GM12873 (cell line): ENCODE results near the gene CAPN15.

Experiments used
- TF ChIP-seq, protein P1 (sequence below): IDR thresholded peaks from 2 replicates; pipeline ENCODE4 v1.5.1; 2012; ENCODE audit warnings: low read depth, mild to moderate bottlenecking, moderate library complexity, low read length, control low read depth; ENCODE audit not compliant: insufficient read depth; ENCODE audit errors: missing control alignments

Gene CAPN15

DNA sequence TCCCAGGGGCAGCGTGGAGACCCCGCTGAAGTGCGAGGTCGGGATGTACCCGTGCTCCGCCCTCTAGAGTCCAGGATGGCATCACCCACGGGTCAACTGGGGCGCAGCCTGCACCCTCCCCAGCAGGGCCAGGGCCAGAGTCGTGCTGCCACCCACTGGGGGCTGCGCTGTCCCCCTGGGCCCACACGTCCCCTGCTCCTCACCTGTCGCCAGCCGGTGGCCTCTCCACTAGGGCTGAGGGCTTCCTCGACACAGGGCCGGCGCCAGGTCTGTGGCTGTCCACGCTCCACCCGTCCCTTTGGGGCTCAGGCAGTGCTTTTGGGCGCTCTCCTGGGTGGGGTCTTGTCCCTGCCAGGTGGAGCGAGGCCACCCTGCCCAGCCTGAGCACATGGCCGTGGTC, 21.1 kb downstream of the CAPN15 start:
- TF ChIP-seq, protein P1, sequence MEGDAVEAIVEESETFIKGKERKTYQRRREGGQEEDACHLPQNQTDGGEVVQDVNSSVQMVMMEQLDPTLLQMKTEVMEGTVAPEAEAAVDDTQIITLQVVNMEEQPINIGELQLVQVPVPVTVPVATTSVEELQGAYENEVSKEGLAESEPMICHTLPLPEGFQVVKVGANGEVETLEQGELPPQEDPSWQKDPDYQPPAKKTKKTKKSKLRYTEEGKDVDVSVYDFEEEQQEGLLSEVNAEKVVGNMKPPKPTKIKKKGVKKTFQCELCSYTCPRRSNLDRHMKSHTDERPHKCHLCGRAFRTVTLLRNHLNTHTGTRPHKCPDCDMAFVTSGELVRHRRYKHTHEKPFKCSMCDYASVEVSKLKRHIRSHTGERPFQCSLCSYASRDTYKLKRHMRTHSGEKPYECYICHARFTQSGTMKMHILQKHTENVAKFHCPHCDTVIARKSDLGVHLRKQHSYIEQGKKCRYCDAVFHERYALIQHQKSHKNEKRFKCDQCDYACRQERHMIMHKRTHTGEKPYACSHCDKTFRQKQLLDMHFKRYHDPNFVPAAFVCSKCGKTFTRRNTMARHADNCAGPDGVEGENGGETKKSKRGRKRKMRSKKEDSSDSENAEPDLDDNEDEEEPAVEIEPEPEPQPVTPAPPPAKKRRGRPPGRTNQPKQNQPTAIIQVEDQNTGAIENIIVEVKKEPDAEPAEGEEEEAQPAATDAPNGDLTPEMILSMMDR, result no peak

DNA sequence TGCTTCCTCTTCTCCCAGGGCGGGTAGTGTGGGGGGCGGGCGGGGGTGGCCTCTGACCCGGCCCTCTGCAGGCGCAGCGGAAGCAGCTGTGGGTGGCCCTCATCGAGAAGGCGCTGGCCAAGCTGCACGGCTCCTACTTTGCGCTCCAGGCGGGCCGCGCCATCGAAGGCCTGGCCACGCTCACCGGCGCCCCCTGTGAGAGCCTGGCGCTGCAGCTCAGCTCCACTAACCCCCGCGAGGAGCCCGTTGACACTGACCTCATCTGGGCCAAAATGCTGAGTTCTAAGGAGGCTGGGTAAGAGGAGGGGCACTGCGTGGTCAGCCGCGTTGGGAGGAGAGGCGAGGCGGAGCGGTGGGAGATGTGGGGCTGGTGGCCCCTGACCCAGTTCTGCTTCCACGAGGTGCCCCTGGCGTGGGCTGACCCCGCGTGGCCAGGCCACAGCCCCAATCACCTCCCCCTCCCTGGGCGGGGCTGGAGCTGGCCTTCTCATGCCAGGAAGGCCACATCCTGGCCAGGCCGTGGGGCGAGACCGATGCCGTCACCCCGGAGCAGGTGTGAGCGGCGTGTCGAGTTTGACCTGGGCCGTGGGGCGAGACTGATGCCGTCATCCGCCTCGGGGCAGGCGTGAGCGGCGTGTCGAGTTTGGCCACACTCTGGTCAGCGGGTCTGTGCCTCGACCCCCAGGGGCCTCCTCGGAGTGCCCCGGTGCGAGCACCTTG, 22.2 kb downstream of the CAPN15 start:
- TF ChIP-seq, protein P1, result no peak

DNA sequence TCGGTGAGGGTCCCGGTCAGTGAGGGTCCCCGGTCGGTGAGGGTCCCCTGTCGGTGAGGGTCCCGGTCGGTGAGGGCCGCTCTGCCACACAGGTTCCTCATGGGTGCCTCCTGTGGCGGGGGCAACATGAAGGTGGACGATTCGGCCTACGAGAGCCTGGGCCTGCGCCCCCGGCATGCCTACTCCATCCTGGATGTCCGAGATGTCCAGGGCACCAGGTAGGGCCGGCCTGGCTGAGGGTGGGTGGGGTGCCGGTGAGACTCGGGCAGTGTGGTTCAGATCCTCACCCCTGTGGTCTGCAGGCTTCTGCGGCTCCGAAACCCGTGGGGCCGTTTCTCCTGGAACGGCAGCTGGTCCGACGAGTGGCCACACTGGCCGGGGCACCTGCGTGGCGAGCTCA, 23.7 kb downstream of the CAPN15 start:
- TF ChIP-seq, protein P1, result no peak

DNA sequence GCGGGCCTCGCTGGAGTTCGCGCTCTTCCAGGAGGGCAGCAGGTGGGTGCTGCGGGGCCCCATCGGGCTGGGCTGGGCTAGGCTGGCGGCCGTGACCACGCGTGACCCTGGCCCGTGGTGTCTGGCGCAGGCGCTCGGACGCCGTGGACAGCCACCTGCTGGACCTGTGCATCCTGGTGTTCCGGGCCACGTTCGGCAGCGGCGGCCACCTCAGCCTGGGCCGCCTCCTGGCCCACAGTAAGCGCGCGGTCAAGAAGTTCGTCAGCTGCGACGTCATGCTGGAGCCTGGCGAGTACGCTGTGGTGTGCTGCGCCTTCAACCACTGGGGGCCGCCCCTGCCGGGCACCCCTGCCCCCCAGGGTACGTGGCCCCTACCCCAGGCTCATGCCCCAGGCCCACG, 24.7 kb downstream of the CAPN15 start:
- TF ChIP-seq, protein P1, result no peak

DNA sequence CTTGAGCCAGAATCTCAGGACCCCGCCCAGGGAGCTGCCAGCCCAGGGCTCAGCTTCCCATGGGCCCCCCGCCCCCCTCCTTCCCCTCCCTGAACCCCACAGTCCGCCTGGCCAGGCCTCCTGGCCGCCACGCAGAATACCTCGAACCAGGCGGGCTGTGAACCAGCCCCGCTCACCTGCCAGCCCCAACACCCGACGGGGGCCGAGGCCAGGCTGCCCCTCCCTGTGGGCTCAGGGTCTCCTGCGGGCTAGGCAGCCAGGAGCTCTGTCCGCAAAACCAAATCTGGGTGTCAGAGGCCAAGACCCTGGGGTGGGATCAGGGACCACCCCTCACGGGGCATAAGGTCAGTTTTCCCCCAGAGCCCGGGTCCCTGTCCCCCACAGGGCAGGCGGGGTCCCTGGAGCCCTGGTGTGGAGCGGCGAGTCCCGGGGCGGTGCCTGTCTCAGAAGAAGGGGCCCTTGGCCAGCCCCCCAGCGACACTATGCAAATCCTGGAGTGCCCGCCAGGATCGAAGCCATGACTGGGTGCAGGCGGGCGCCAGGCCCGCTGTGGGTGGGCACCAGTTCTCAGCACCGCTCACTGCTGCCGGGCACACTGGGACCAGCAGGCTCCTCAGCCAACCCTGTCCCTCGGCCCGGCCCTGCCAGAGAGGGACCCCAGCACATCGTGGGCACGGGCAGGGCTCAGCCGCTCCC, 26.2 kb downstream of the CAPN15 start:
- TF ChIP-seq, protein P1, result no peak

DNA sequence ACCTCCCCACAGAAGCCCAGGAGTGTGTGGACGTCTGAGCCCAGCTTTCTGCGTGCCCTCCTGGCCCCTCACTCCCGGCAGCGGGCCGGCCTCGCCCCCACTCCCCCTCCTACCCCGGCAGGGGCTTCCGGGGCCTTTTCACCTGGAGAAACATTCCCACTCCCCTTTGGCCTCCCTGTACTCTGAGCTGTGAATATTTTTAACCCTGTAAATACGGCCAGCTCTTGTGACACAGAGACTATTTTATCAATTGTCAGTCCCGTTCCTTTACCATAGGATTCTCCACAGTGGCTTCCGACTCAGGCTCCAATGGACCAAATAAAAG, 26.7 kb downstream of the CAPN15 start:
- TF ChIP-seq, protein P1, result no peak

DNA sequence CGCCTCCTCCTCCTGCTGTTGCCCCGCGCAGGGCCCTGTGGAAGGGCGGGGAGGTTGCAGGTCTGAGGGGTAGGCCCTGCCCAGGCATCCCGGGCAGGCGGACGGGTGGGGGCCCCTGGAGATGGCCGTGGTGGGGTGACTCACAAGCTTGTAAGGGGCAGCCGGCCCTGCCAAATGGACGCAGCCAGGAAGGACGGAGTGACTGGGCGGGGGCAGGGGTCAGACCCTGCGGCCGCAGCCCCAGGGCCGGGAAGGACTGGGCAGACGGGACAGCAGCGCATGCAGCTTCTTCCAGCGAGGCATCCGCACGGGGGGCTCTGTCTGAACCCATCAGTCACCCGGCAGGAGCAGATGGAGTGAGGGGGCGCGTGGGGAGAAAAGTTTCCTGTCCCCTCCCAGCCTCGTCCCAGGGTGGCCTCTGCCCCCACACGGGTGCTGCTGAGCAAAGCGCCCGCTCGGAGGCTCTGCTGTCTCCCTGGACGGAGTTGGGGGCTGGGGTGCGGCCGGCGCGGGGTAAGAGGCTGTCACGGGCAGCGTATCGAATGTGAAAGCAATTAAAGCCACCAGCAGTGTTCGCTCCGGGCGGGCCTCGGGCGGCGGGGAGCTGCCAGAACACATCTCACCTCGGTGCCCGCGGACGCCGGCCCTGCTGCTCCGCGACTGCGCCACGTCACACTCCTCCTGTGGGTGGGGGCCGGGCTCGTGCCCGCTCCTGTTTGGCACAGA, 27.3 kb downstream of the CAPN15 start:
- TF ChIP-seq, protein P1, result no peak
